C4-2B (cell line): ENCODE results near the gene PCDHB13.

Experiments used
- ZFX ChIP-seq: fragments of 450-650 bp; IDR thresholded peaks from 2 replicates; pipeline ENCODE4 v1.6.1; 2017
- TF ChIP-seq, protein P1 (sequence below): fragments of 450-650 bp; conservative IDR thresholded peaks from 2 replicates; pipeline ENCODE4 v1.5.1; 2017; ENCODE audit warnings: mild to moderate bottlenecking

DNA sequence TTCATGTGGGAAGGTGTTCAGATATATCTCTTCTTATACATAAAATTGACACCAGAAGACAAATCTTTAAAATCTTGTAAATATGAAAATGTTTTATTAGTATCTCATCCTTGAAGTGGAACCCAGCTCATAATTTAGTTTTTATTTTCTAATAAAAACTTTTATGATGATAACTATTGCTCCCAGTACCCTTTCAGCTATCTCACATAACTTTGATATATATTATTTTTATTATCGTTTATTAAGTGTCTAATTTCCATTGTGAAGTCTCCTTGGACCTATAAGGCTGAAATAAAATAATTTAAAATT is 47.5 kb downstream of the PCDHB13 start:
- TF ChIP-seq, protein P1, sequence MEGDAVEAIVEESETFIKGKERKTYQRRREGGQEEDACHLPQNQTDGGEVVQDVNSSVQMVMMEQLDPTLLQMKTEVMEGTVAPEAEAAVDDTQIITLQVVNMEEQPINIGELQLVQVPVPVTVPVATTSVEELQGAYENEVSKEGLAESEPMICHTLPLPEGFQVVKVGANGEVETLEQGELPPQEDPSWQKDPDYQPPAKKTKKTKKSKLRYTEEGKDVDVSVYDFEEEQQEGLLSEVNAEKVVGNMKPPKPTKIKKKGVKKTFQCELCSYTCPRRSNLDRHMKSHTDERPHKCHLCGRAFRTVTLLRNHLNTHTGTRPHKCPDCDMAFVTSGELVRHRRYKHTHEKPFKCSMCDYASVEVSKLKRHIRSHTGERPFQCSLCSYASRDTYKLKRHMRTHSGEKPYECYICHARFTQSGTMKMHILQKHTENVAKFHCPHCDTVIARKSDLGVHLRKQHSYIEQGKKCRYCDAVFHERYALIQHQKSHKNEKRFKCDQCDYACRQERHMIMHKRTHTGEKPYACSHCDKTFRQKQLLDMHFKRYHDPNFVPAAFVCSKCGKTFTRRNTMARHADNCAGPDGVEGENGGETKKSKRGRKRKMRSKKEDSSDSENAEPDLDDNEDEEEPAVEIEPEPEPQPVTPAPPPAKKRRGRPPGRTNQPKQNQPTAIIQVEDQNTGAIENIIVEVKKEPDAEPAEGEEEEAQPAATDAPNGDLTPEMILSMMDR: no peak
- TF ChIP-seq ZFX: no peak
